Measurements from ENCODE around the gene MAPK11.

DNA sequence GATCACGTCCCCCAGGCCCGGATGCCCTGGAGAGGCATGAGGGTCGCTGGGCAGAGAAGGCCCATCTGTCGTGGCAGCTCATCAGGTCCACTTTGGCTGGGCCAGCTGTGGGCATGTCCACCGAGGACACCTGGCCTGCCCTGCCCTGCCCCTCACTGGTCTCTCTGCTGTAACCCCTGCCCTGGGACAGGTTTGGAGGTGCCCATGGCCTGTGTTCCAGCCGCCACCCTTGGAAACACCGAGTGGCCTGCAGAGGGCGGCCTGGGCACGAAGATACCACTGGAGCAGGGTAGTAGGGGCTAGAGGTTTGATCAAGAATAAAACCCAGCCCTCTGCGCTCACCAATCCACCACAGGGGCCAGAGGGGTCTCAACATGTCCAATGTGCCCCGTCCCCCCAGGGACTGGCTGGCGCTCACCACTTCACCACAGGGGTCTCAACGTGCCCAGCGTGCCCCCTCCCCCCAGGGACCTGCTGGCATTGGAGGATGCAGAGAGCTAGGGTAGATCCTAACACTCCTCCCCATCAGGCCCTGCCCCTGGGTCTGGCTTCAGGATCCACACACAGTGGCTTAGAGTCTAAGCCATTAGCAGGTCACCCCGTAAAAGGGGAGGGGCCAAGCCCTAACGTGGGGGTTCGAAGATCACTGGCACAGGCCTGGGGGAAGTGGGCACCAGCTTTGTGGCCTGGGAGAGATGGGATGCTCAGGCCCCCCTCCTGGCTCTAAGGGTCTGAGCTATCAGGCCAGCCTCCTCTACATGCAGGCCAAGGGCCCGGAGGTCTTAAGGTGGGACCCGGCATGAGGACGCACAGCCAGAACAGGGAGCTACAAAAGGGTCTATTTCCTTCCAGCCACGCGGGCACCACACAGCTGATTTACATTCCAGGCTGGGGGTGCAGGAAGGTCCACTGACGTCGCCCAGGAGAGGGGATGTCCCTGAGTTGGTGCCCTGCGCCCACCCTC is 17.8 kb downstream of the MAPK11 start:
- TF ChIP-seq, protein P1, sequence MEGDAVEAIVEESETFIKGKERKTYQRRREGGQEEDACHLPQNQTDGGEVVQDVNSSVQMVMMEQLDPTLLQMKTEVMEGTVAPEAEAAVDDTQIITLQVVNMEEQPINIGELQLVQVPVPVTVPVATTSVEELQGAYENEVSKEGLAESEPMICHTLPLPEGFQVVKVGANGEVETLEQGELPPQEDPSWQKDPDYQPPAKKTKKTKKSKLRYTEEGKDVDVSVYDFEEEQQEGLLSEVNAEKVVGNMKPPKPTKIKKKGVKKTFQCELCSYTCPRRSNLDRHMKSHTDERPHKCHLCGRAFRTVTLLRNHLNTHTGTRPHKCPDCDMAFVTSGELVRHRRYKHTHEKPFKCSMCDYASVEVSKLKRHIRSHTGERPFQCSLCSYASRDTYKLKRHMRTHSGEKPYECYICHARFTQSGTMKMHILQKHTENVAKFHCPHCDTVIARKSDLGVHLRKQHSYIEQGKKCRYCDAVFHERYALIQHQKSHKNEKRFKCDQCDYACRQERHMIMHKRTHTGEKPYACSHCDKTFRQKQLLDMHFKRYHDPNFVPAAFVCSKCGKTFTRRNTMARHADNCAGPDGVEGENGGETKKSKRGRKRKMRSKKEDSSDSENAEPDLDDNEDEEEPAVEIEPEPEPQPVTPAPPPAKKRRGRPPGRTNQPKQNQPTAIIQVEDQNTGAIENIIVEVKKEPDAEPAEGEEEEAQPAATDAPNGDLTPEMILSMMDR (conservative IDR thresholded peaks at IDR 0.05 in 1 of 2, IDR thresholded peaks at IDR 0.05 in 1 of 2; ENCODE audit: low read depth in 1 of 2, low read length in 2 of 2): peak; percentile 59 to 70
- no peak for TF ChIP-seq EZH2 (IDR thresholded peaks at IDR 0.05; ENCODE audit: low read length, missing control alignments)

Measured in fibroblast of lung (primary cell).